BJ (cell line): ENCODE measurements around the gene NR5A2. TPM values are rescaled to one million over a fixed set of nuclear protein-coding genes. Genes with fewer than 3 reads are reported as not detected.

Experiments used
- CTCF ChIA-PET: fragments of 350-600 bp; formaldehyde crosslinking; extraction: SDS; loops from one replicate; lab custom pipeline; 2021; ENCODE audit warnings: antibody characterized with exemption, inconsistent platforms; lab: Yijun Ruan, JAX
- POLR2A ChIA-PET: fragments of 300-600 bp; sonication (Branson Sonifier 250); formaldehyde crosslinking; extraction: SDS; loops from one replicate; lab custom pipeline; 2021; ENCODE audit warnings: antibody characterized with exemption; lab: Charles Lee
- DNase-seq: peaks from one replicate; pipeline ENCODE4 v3.0.0-alpha.2; 2011; ENCODE audit warnings: low read depth
- H3K27me3 ChIP-seq: 2 replicates; pipeline ENCODE4 v1.6.0; 2011; ENCODE audit warnings: low read length; ENCODE audit not compliant: control insufficient read depth, insufficient read depth
- H3K36me3 ChIP-seq: 2 replicates; pipeline ENCODE4 v1.5.1; 2011; ENCODE audit warnings: low read length; ENCODE audit not compliant: control insufficient read depth, insufficient read depth
- H3K4me3 ChIP-seq: 2 replicates; pipeline ENCODE4 v1.5.1; 2011; ENCODE audit warnings: low read depth, mild to moderate bottlenecking, control low read depth, low read length
- CTCF ChIP-seq: IDR thresholded peaks from 2 replicates; pipeline ENCODE4 v1.5.1; 2011; ENCODE audit warnings: low read depth, mild to moderate bottlenecking, control low read depth, inconsistent platforms, low read length, moderate library complexity; ENCODE audit not compliant: insufficient read depth
- polyA plus RNA-seq: library from polyadenylated mRNA; depleted of rRNA; stranded (reverse); fragments of >200 nt; gene quantifications from 2 replicates; pipeline ENCODE4 v1.2.3, GENCODE V29; 2011

NR5A2 gene
- polyA plus RNA-seq, 1 experiment = 0.12 TPM

GRCh38 chr1:200090252-200091159 lies 63.0 kb downstream of the NR5A2 start:
- no peaks in the 10 kb centered on the region for H3K36me3 ChIP-seq
- DNase-seq = no peak
- ChIA-PET POLR2A (no interaction called here), CTCF (no interaction called here)
- TF ChIP-seq CTCF = peak; percentile 17; the same call in 1 of the 2 replicates
- no peak overlapping the region for H3K4me3 ChIP-seq
- no peaks in the 10 kb centered on the region for H3K27me3 ChIP-seq

DNA sequence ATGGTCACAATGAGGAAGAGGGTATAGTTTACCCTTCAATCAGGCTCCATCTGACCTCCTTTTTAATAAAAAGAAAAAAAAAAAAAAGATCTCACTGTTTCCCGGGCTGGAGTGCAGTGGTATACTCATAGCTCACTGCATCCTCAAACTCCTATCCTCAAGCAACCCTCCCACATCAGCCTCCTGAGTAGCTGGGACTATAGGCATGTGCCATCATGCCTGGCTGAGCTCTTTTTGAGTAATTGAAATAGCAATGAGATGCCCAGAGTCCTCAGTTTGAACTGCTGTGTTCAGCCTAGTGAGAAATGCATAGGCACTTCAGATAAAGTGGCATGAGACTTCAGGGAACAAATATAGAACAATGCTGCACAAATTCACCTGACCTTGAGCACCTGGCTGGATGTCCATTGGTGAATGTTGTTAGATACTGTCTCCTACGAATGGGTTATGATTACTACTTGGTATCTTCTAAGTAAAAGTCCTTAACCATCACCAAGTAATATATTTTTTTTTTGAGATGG lies 67.6 kb downstream of the NR5A2 start:
- no peak for TF ChIP-seq CTCF
- Histone ChIP-seq H3K27me3 (no peaks in the 10 kb centered on the region), H3K36me3 (no peaks in the 10 kb centered on the region), H3K4me3 (no peak overlapping the region)
- POLR2A ChIA-PET = no interaction called here
- CTCF ChIA-PET = interaction anchor here (0.6 kb wide), 1 partner anchor 376 kb away, joined by 3 read pairs; no protein-coding TSS in a partner anchor
- no peak for DNase-seq

DNA sequence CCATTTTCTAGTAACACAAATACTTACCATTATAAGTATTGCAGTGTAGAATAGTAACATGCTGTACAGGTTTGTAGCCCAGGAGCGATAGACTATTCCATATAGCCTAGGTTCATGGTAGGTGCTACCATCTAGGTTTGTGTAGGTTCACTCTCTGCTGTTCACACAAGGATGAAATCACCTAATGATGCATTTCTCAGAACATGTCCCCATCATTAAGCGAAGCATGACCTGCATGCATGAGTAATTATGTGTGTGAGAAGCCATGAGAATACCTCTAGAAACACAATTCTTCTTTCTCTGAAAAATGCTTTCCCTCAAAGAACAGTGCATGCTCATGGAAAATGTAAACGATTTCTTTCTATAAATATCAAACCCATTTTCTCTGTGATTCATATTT lies 69.3 kb downstream of the NR5A2 start:
- Histone ChIP-seq H3K36me3 (no peaks in the 10 kb centered on the region), H3K27me3 (no peaks in the 10 kb centered on the region), H3K4me3 (no peak overlapping the region)
- POLR2A ChIA-PET = no interaction called here
- CTCF ChIA-PET = no interaction called here
- no peak for DNase-seq
- TF ChIP-seq CTCF = no peak

DNA sequence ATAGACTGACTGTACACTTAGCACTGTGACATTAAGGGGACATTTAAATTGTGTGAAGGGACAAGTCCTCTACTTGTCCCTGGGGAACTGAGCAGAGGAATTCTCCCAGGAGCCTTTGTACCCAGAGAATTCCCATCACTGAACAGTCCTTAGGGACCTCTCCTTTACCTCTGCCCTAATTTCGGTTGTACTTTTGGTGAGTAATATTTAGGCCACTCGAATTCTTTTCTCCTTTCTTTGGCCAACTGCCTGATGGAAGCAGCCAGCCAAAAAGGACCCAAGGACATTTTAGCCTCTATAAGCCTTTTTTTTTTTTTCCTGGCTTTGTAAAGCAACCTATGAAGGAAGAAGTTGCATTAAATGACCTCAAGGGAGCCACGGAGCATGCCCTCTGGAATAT lies 71.5 kb downstream of the NR5A2 start:
- POLR2A ChIA-PET = no interaction called here
- Histone ChIP-seq H3K4me3 (no peak overlapping the region), H3K36me3 (no peaks in the 10 kb centered on the region), H3K27me3 (no peaks in the 10 kb centered on the region)
- TF ChIP-seq CTCF = no peak
- CTCF ChIA-PET = no interaction called here
- no peak for DNase-seq

- ChIA-PET POLR2A (no interaction called here), CTCF (no interaction called here)
- H3K4me3 ChIP-seq = no peak overlapping the region
Measured at GRCh38 chr1:200103966-200104583, 76.6 kb downstream of the NR5A2 start.

More at GRCh38 chr1:200103966-200104583, 76.6 kb downstream of the NR5A2 start:
- DNase-seq = no peak
- H3K36me3 ChIP-seq = no peaks in the 10 kb centered on the region
- no peaks in the 10 kb centered on the region for H3K27me3 ChIP-seq
- TF ChIP-seq CTCF = no peak
